Urinary bladder (tissue), 4 donors: ENCODE data around the gene EHD4. TPM values are rescaled to one million over a fixed set of nuclear protein-coding genes. Genes with fewer than 3 reads are reported as not detected.

ENCODE experiments used
- DNase-seq: peaks from one replicate; pipeline ENCODE4 v3.0.0-alpha.2; 2015; ENCODE audit errors: extremely low spot score
- H3K27ac ChIP-seq: one replicate; pipeline ENCODE4 v1.5.1; 2013; ENCODE audit warnings: low read depth, mild to moderate bottlenecking, moderate library complexity
- H3K36me3 ChIP-seq: one replicate; pipeline ENCODE4 v1.6.1; 2013; ENCODE audit warnings: mild to moderate bottlenecking, moderate library complexity; ENCODE audit not compliant: insufficient read depth
- H3K4me1 ChIP-seq: one replicate; pipeline ENCODE4 v1.6.1; 2013; ENCODE audit warnings: mild to moderate bottlenecking, moderate library complexity; ENCODE audit not compliant: insufficient read depth
- H3K4me3 ChIP-seq: one replicate; pipeline ENCODE4 v1.5.1; 2013; ENCODE audit warnings: low read depth, low read length
- WGBS: extraction: QIAGEN DNeasy Blood & Tissue Kit; methylation state at CpG from one replicate; pipeline ENCODE4 v1.1.7; 2013; 5-methylcytosine and 5-hydroxymethylcytosine counted together
- polyA plus RNA-seq: library from polyadenylated mRNA; stranded (reverse); fragments of 200-250 nt; gene quantifications from one replicate; pipeline ENCODE4 v1.2.3, GENCODE V29; 2013
- small RNA-seq: library from RNA; depleted of rRNA; stranded (forward); fragments of <200 nt; gene quantifications from one replicate; pipeline ENCODE3, GENCODE V24; 2014
- total RNA-seq: library from RNA; depleted of rRNA; stranded (reverse); fragments of >200 nt; gene quantifications from one replicate; pipeline ENCODE4 v1.2.3, GENCODE V29; 2014
- donor health status: healthy with polysubstance abuse.
- donor health status: healthy.

The EHD4 gene
- total and polyA plus RNA-seq, 2 donors, result 14.4 to 17.0 TPM

- H3K36me3 ChIP-seq, result no peaks in the 10 kb centered on the region
- H3K4me3 ChIP-seq, result no peak overlapping the region
- no peaks in the 10 kb centered on the region for H3K4me1 ChIP-seq
- no peak for DNase-seq
- no peak overlapping the region for H3K27ac ChIP-seq
- 64% methylated on average over 8 of the region's 8 CpGs for WGBS
These were observed 122.5 kb downstream of the EHD4 start for GRCh38 chr15:41849861-41850260.

DNA sequence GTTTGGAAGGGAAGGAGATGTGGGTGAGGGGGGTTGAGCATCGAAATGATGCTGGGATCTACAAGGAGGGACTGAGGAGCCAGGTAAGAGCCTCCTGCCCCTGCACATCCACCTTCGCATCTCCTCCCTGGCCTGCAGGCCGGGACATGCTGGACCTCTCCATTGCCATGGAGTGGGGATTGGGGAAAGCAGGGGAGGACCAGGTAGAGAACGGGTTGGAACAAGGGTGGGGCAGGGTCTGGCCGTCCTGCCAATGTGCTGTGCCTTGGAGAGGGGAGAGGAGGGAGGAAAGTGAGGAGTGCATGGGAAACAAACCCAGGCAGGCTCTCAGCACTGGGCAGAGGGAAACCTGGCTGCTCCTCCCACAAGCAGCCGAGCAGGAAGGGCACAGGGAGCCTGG lies 123.2 kb downstream of the EHD4 start:
- DNase-seq, result no peak
- no peak overlapping the region for H3K27ac ChIP-seq
- WGBS, result 76% methylated on average over 6 of the region's 6 CpGs

DNA sequence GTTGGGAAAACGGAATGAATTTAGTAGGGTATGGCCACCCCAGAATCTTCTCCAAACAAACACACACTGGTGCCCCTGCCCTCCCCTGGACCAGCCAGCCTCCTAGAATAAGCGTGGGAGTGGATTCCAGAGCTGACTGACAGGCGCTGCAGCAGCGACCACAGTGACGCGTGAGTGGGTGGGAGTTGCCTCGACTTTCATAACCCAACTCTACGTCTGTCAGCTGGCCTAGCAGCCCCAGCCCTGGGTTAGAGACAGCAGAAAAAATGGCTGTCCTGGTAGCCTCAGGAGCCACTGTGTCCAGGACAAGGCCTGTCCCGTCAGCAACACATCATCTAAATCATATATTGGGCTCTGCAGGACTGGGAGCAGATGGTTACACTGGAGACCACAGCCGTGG lies 123.7 kb downstream of the EHD4 start:
- 83% methylated on average over 10 of the region's 10 CpGs for WGBS
- no peak for DNase-seq
- Histone ChIP-seq H3K4me1 (no peaks in the 10 kb centered on the region), H3K4me3 (no peak overlapping the region), H3K36me3 (no peaks in the 10 kb centered on the region), H3K27ac (no peak overlapping the region)

More for the DNA sequence above, 123.2 kb downstream of the EHD4 start:
- Histone ChIP-seq H3K4me1 (no peaks in the 10 kb centered on the region), H3K36me3 (no peaks in the 10 kb centered on the region), H3K4me3 (no peak overlapping the region)

DNA sequence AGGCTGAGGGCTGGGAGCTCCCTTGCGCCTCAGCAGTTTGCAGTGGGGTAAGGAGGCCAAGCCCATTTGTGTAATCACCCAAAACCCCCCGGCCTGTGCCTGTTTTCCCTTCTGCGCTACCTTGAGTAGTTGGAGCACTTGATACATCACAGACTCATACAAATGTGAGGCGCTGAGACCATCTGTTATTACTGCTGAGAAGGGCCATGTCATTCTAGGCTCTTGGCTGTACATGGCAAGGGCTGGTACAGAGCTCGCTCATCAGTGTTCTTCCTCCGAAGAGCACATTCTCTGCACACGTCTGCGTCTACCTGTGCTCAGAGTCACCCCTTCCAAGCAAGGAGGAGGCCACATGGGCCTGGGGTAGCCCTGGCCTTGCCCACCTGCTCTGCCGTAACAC lies 124.4 kb downstream of the EHD4 start:
- Histone ChIP-seq H3K4me1 (no peaks in the 10 kb centered on the region), H3K27ac (no peak overlapping the region), H3K4me3 (no peak overlapping the region), H3K36me3 (no peaks in the 10 kb centered on the region)
- no peak for DNase-seq
- WGBS, result 96% methylated on average over 9 of the region's 9 CpGs

GRCh38 chr15:41847206-41847605 lies 125.2 kb downstream of the EHD4 start:
- DNase-seq, result no peak
- H3K27ac ChIP-seq, result no peak overlapping the region
- H3K36me3 ChIP-seq, result no peaks in the 10 kb centered on the region
- 93% methylated on average over 14 of the region's 14 CpGs for WGBS
- H3K4me1 ChIP-seq, result no peaks in the 10 kb centered on the region
- H3K4me3 ChIP-seq, result no peak overlapping the region

Small RNA genes within 50 kb of the gene (small RNA-seq; reads per million reads assigned to genes)
- gene MIR4310, result not detected
- gene RNA5SP393, result not detected

Other genes with a start within 250 kb of the EHD4 start
- gene MAPKBP1, start 198.1 kb downstream of the EHD4 start, total RNA-seq, result 27.7 TPM
- 19.1 TPM for gene MAPKBP1, start 198.1 kb downstream of the EHD4 start, polyA plus RNA-seq
- 4.2 TPM for gene JMJD7, start 144.5 kb downstream of the EHD4 start, total RNA-seq
- 15.7 TPM for gene JMJD7, start 144.5 kb downstream of the EHD4 start, polyA plus RNA-seq
- 2.7 TPM for gene PLA2G4B, start 133.7 kb downstream of the EHD4 start, total RNA-seq
- 8.1 TPM for gene PLA2G4B, start 133.7 kb downstream of the EHD4 start, polyA plus RNA-seq
- gene SPTBN5, start 78.5 kb downstream of the EHD4 start, total RNA-seq, result 1.7 TPM
- gene SPTBN5, start 78.5 kb downstream of the EHD4 start, polyA plus RNA-seq, result 2.0 TPM
- not detected for gene PLA2G4E, start 48.5 kb upstream of the EHD4 start, total RNA-seq
- gene PLA2G4E, start 48.5 kb upstream of the EHD4 start, polyA plus RNA-seq, result 0.03 TPM
- not detected for gene PLA2G4D, start 122.0 kb upstream of the EHD4 start, total RNA-seq
- gene PLA2G4D, start 122.0 kb upstream of the EHD4 start, polyA plus RNA-seq, result 0.03 TPM
- 3.1 TPM for gene PLA2G4F, start 184.1 kb upstream of the EHD4 start, total RNA-seq
- 2.7 TPM for gene PLA2G4F, start 184.1 kb upstream of the EHD4 start, polyA plus RNA-seq
- gene VPS39, start 235.7 kb upstream of the EHD4 start, total RNA-seq, result 57.3 TPM
- 43.8 TPM for gene VPS39, start 235.7 kb upstream of the EHD4 start, polyA plus RNA-seq